ENCODE measurements around the gene FLYWCH1. TPM values are rescaled to one million over a fixed set of nuclear protein-coding genes. Genes with fewer than 3 reads are reported as not detected.

The FLYWCH1 gene
- total and polyA plus RNA-seq, 8 donors, result 11.5 to 40.4 (median 16.5) TPM

- ATAC-seq, result no peak
- Histone ChIP-seq H3K36me3 (no peaks in the 10 kb centered on the region), H3K9me3 (no peaks in the 10 kb centered on the region), H3K27ac (no peak overlapping the region), H3K4me3 (no peak overlapping the region), H3K4me1 (no peaks in the 10 kb centered on the region), H3K27me3 (no peaks in the 10 kb centered on the region)
- DNase-seq, result peak in 2 of 6 donors; percentile 35 to 55
- FAIRE-seq, result no peak
- intact Hi-C loops (cut with DNase I), result no loop called here
- TF ChIP-seq, protein P1, sequence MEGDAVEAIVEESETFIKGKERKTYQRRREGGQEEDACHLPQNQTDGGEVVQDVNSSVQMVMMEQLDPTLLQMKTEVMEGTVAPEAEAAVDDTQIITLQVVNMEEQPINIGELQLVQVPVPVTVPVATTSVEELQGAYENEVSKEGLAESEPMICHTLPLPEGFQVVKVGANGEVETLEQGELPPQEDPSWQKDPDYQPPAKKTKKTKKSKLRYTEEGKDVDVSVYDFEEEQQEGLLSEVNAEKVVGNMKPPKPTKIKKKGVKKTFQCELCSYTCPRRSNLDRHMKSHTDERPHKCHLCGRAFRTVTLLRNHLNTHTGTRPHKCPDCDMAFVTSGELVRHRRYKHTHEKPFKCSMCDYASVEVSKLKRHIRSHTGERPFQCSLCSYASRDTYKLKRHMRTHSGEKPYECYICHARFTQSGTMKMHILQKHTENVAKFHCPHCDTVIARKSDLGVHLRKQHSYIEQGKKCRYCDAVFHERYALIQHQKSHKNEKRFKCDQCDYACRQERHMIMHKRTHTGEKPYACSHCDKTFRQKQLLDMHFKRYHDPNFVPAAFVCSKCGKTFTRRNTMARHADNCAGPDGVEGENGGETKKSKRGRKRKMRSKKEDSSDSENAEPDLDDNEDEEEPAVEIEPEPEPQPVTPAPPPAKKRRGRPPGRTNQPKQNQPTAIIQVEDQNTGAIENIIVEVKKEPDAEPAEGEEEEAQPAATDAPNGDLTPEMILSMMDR (IDR thresholded peaks at IDR 0.05), result no peak
- WGBS, 2 donors, result 86 to 87% methylated on average over 14 of the region's 14 CpGs
These were observed 80.8 kb downstream of the FLYWCH1 start for GRCh38 chr16:2992383-2993081.

- TF ChIP-seq, protein P1 (IDR thresholded peaks at IDR 0.05), result no peak
- Histone ChIP-seq H3K4me3 (no peak overlapping the region), H3K27ac (no peak overlapping the region), H3K9me3 (no peaks in the 10 kb centered on the region), H3K36me3 (no peaks in the 10 kb centered on the region), H3K4me1 (no peaks in the 10 kb centered on the region), H3K27me3 (no peaks in the 10 kb centered on the region)
- 86 to 87% methylated on average over 12 to 13 of the region's 13 CpGs for WGBS, 2 donors
- intact Hi-C loops (cut with DNase I), result no loop called here
- FAIRE-seq, result no peak
- DNase-seq, result peak in 1 of 6 donors; percentile 60
- ATAC-seq, result no peak
These were observed 84.6 kb downstream of the FLYWCH1 start for GRCh38 chr16:2996298-2996697.

GRCh38 chr16:2999929-3000328 lies 88.2 kb downstream of the FLYWCH1 start:
- no peak overlapping the region for H3K4me3 ChIP-seq
- no peaks in the 10 kb centered on the region for H3K4me1 ChIP-seq
- H3K27me3 ChIP-seq, result no peaks in the 10 kb centered on the region
- DNase-seq, result no peak
- no peak overlapping the region for H3K27ac ChIP-seq
- ATAC-seq, result no peak
- 85 to 91% methylated on average over 6 of the region's 6 CpGs for WGBS, 2 donors
- intact Hi-C loops (cut with DNase I), result no loop called here
- FAIRE-seq, result no peak
- no peaks in the 10 kb centered on the region for H3K36me3 ChIP-seq
- TF ChIP-seq, protein P1 (IDR thresholded peaks at IDR 0.05), result no peak
- H3K9me3 ChIP-seq, result no peaks in the 10 kb centered on the region

DNA sequence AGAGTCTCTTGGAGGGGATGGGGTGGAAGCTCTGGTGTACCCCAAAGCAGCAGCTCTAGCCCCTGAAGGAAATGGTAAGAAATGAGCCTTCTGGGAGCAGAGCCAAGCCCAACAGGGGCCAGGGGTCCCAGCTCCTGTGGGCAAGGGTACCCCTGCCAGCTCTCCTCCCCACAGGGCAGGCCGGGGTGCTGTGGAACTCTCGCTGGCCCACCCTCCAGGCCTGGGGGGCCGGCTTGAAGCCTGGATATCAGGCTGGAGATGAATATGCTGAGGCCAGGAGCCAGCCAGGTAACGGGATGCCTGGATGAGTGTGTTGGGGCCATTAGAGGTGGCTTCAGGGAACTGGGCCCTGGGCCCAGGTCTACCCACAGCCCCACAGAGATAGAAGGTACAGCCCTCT lies 88.8 kb downstream of the FLYWCH1 start:
- 86 to 91% methylated on average over 4 of the region's 4 CpGs for WGBS, 2 donors
- Histone ChIP-seq H3K27ac (no peak overlapping the region), H3K4me3 (no peak overlapping the region), H3K4me1 (peaks cover 0 to under 1% (median under 1%) of the 10 kb centered on the region in 3 donors), H3K9me3 (no peaks in the 10 kb centered on the region), H3K27me3 (no peaks in the 10 kb centered on the region), H3K36me3 (no peaks in the 10 kb centered on the region)
- FAIRE-seq (no peak), ATAC-seq (no peak), DNase-seq (peak in 1 of 6 donors; percentile 70)
- TF ChIP-seq, protein P1 (IDR thresholded peaks at IDR 0.05), result no peak
- intact Hi-C loops (cut with DNase I), result no loop called here

Other genes starting within 250 kb of the FLYWCH1 start
- gene KCTD5, start 229.4 kb upstream of the FLYWCH1 start, total RNA-seq, result 1 to 10 TPM; 4.5 to 8.9 (median 6.7) TPM
- gene KCTD5, start 229.4 kb upstream of the FLYWCH1 start, polyA plus RNA-seq, result 1 to 10 TPM; 6.3 to 7.7 TPM
- under 1 TPM; 0.22 to 0.69 (median 0.50) TPM for gene PRSS27, start 191.7 kb upstream of the FLYWCH1 start, total RNA-seq
- 1 to 10 TPM; 2.0 to 2.1 TPM for gene PRSS27, start 191.7 kb upstream of the FLYWCH1 start, polyA plus RNA-seq
- 100 to 1,000 TPM; 244 to 448 (median 301) TPM for gene SRRM2, start 159.3 kb upstream of the FLYWCH1 start, total RNA-seq
- gene SRRM2, start 159.3 kb upstream of the FLYWCH1 start, polyA plus RNA-seq, result 1,000 to 10,000 TPM in 1 of 2 donors, 100 to 1,000 TPM in 1; 850 to 1,932 TPM
- 100 to 1,000 TPM in 2 of 6 donors, 10 to 100 TPM in 4; 69.9 to 107 (median 95.0) TPM for gene ELOB, start 134.7 kb upstream of the FLYWCH1 start, total RNA-seq
- 100 to 1,000 TPM; 157 to 318 TPM for gene ELOB, start 134.7 kb upstream of the FLYWCH1 start, polyA plus RNA-seq
- not detected for gene PRSS33, start 124.4 kb upstream of the FLYWCH1 start, total RNA-seq
- under 1 TPM in 1 of 2 donors, not detected in 1; 0.05 TPM for gene PRSS33, start 124.4 kb upstream of the FLYWCH1 start, polyA plus RNA-seq
- not detected for gene PRSS41, start 113.5 kb upstream of the FLYWCH1 start, total RNA-seq
- gene PRSS41, start 113.5 kb upstream of the FLYWCH1 start, polyA plus RNA-seq, result not detected
- 1 to 10 TPM in 4 of 6 donors, under 1 TPM in 1, not detected in 1; 0.60 to 3.2 (median 1.4) TPM for gene PRSS21, start 94.7 kb upstream of the FLYWCH1 start, total RNA-seq
- gene PRSS21, start 94.7 kb upstream of the FLYWCH1 start, polyA plus RNA-seq, result under 1 TPM; 0.59 to 0.99 TPM
- gene ZG16B, start 81.6 kb upstream of the FLYWCH1 start, total RNA-seq, result 1 to 10 TPM in 1 of 6 donors, under 1 TPM in 5; 0.43 to 1.5 (median 0.80) TPM
- gene ZG16B, start 81.6 kb upstream of the FLYWCH1 start, polyA plus RNA-seq, result 1 to 10 TPM in 1 of 2 donors, under 1 TPM in 1; 0.65 to 1.7 TPM
- gene PRSS22, start 53.8 kb upstream of the FLYWCH1 start, total RNA-seq, result 10 to 100 TPM in 3 of 6 donors, 1 to 10 TPM in 3; 8.4 to 28.5 (median 13.1) TPM
- gene PRSS22, start 53.8 kb upstream of the FLYWCH1 start, polyA plus RNA-seq, result 10 to 100 TPM; 48.7 to 59.5 TPM
- gene FLYWCH2, start 28.7 kb upstream of the FLYWCH1 start, total RNA-seq, result 10 to 100 TPM in 1 of 6 donors, 1 to 10 TPM in 5; 5.8 to 10.1 (median 7.7) TPM
- gene FLYWCH2, start 28.7 kb upstream of the FLYWCH1 start, polyA plus RNA-seq, result 10 to 100 TPM; 18.2 to 26.1 TPM
- gene KREMEN2, start 52.3 kb downstream of the FLYWCH1 start, total RNA-seq, result under 1 TPM in 3 of 6 donors, not detected in 3; 0.09 to 0.32 (median 0.16) TPM
- gene KREMEN2, start 52.3 kb downstream of the FLYWCH1 start, polyA plus RNA-seq, result under 1 TPM; 0.07 to 0.27 TPM
- 1 to 10 TPM; 5.3 to 9.1 (median 6.3) TPM for gene PAQR4, start 57.4 kb downstream of the FLYWCH1 start, total RNA-seq
- gene PAQR4, start 57.4 kb downstream of the FLYWCH1 start, polyA plus RNA-seq, result 10 to 100 TPM in 1 of 2 donors, 1 to 10 TPM in 1; 6.6 to 12.5 TPM
- 1 to 10 TPM in 3 of 6 donors, under 1 TPM in 3; 0.28 to 1.7 (median 1.1) TPM for gene PKMYT1, start 68.5 kb downstream of the FLYWCH1 start, total RNA-seq
- 1 to 10 TPM; 3.7 to 4.8 TPM for gene PKMYT1, start 68.5 kb downstream of the FLYWCH1 start, polyA plus RNA-seq
- gene CLDN9, start 101.0 kb downstream of the FLYWCH1 start, total RNA-seq, result 1 to 10 TPM; 1.7 to 5.1 (median 2.4) TPM
- gene CLDN9, start 101.0 kb downstream of the FLYWCH1 start, polyA plus RNA-seq, result 10 to 100 TPM; 10.5 to 12.1 TPM
- 1 to 10 TPM in 2 of 6 donors, under 1 TPM in 4; 0.37 to 5.1 (median 0.73) TPM for gene CLDN6, start 106.3 kb downstream of the FLYWCH1 start, total RNA-seq
- gene CLDN6, start 106.3 kb downstream of the FLYWCH1 start, polyA plus RNA-seq, result 1 to 10 TPM in 1 of 2 donors, under 1 TPM in 1; 0.12 to 3.2 TPM
- gene TNFRSF12A, start 108.4 kb downstream of the FLYWCH1 start, total RNA-seq, result 10 to 100 TPM; 26.8 to 91.1 (median 66.7) TPM
- 100 to 1,000 TPM; 166 to 185 TPM for gene TNFRSF12A, start 108.4 kb downstream of the FLYWCH1 start, polyA plus RNA-seq
- 10 to 100 TPM; 10.5 to 24.1 (median 12.4) TPM for gene HCFC1R1, start 112.0 kb downstream of the FLYWCH1 start, total RNA-seq
- gene HCFC1R1, start 112.0 kb downstream of the FLYWCH1 start, polyA plus RNA-seq, result 100 to 1,000 TPM in 1 of 2 donors, 10 to 100 TPM in 1; 93.1 to 119 TPM
- 10 to 100 TPM in 1 of 6 donors, 1 to 10 TPM in 5; 6.2 to 13.0 (median 7.7) TPM for gene THOC6, start 112.1 kb downstream of the FLYWCH1 start, total RNA-seq
- 10 to 100 TPM; 33.2 to 38.2 TPM for gene THOC6, start 112.1 kb downstream of the FLYWCH1 start, polyA plus RNA-seq
- gene BICDL2, start 125.0 kb downstream of the FLYWCH1 start, total RNA-seq, result 100 to 1,000 TPM in 1 of 6 donors, 10 to 100 TPM in 5; 48.9 to 106 (median 64.3) TPM
- gene BICDL2, start 125.0 kb downstream of the FLYWCH1 start, polyA plus RNA-seq, result 100 to 1,000 TPM; 126 to 325 TPM
- 1 to 10 TPM in 2 of 6 donors, under 1 TPM in 4; 0.28 to 1.6 (median 0.72) TPM for gene MMP25, start 134.6 kb downstream of the FLYWCH1 start, total RNA-seq
- 1 to 10 TPM; 1.4 to 1.6 TPM for gene MMP25, start 134.6 kb downstream of the FLYWCH1 start, polyA plus RNA-seq
- 100 to 1,000 TPM; 151 to 928 (median 250) TPM for gene IL32, start 153.7 kb downstream of the FLYWCH1 start, total RNA-seq
- 100 to 1,000 TPM; 232 to 815 TPM for gene IL32, start 153.7 kb downstream of the FLYWCH1 start, polyA plus RNA-seq
- under 1 TPM in 1 of 6 donors, not detected in 5; 0.35 TPM for gene ZSCAN10, start 187.4 kb downstream of the FLYWCH1 start, total RNA-seq
- not detected for gene ZSCAN10, start 187.4 kb downstream of the FLYWCH1 start, polyA plus RNA-seq
- gene ZNF205, start 200.7 kb downstream of the FLYWCH1 start, total RNA-seq, result 1 to 10 TPM; 6.5 to 10.0 (median 8.0) TPM
- gene ZNF205, start 200.7 kb downstream of the FLYWCH1 start, polyA plus RNA-seq, result 10 to 100 TPM; 22.4 to 43.3 TPM
- 1 to 10 TPM; 5.0 to 8.8 (median 6.7) TPM for gene ZNF213, start 223.1 kb downstream of the FLYWCH1 start, total RNA-seq
- gene ZNF213, start 223.1 kb downstream of the FLYWCH1 start, polyA plus RNA-seq, result 1 to 10 TPM; 5.8 to 7.5 TPM